ENCODE measurements around the gene KIF7. TPM values are rescaled to one million over a fixed set of nuclear protein-coding genes. Genes with fewer than 3 reads are reported as not detected.

The KIF7 gene
- total and polyA plus RNA-seq, 8 donors: 2.4 to 16.7 (median 13.2) TPM

GRCh38 chr15:89685995-89686394 lies 30.7 kb upstream of the KIF7 start:
- no peak overlapping the region for H3K27ac ChIP-seq
- no peak for ATAC-seq
- intact Hi-C loops (cut with DNase I): no loop called here
- H3K4me1 ChIP-seq: peaks cover 0 to 7% of the 10 kb centered on the region in 2 donors
- no peak for DNase-seq
- H3K36me3 ChIP-seq: no peaks in the 10 kb centered on the region
- TF ChIP-seq CTCF (IDR thresholded peaks at IDR 0.05): no peak
- no peak overlapping the region for H3K4me3 ChIP-seq
- H3K27me3 ChIP-seq: no peaks in the 10 kb centered on the region
- no peaks in the 10 kb centered on the region for H3K9me3 ChIP-seq

- ATAC-seq (no peak), DNase-seq (no peak)
- intact Hi-C loops (cut with DNase I): no loop called here
- Histone ChIP-seq H3K4me1 (peaks cover 6 to 8% of the 10 kb centered on the region in 2 donors), H3K36me3 (no peaks in the 10 kb centered on the region), H3K9me3 (no peaks in the 10 kb centered on the region), H3K27me3 (no peaks in the 10 kb centered on the region), H3K4me3 (no peak overlapping the region), H3K27ac (peak overlapping the region; percentile 44 to 51)
- no peak for TF ChIP-seq CTCF (IDR thresholded peaks at IDR 0.05)
Measured at GRCh38 chr15:89681146-89681545, 25.9 kb upstream of the KIF7 start.

GRCh38 chr15:89680282-89680873 lies 25.1 kb upstream of the KIF7 start:
- intact Hi-C loops (cut with DNase I): no loop called here
- Histone ChIP-seq H3K36me3 (no peaks in the 10 kb centered on the region), H3K27ac (peak overlapping the region; percentile 44 to 51), H3K27me3 (no peaks in the 10 kb centered on the region), H3K9me3 (no peaks in the 10 kb centered on the region), H3K4me1 (peaks cover 6 to 8% of the 10 kb centered on the region in 2 donors), H3K4me3 (no peak overlapping the region)
- ATAC-seq (peak; percentile 97), DNase-seq (peak in 3 of 4 donors; percentile 37 to 74 (median 55))
- no peak for TF ChIP-seq CTCF (IDR thresholded peaks at IDR 0.05)

GRCh38 chr15:89679212-89679611 lies 23.9 kb upstream of the KIF7 start, which contains the start of gene PLIN1:
PLIN1 (minus strand) TSS chr15:89679367; CDS start chr15:89677489, 1,878 bp downstream.
- DNase-seq (no peak), ATAC-seq (no peak)
- Histone ChIP-seq H3K4me1 (peaks cover 6 to 8% of the 10 kb centered on the region in 2 donors), H3K27ac (peak within 1 kb of the TSS; percentile 28 to 44), H3K9me3 (no peaks in the 10 kb centered on the region), H3K27me3 (no peaks in the 10 kb centered on the region), H3K4me3 (no peak within 1 kb of the TSS), H3K36me3 (no peaks in the 10 kb centered on the region)
- intact Hi-C loops (cut with DNase I): no loop called here
- TF ChIP-seq CTCF (IDR thresholded peaks at IDR 0.05): no peak

GRCh38 chr15:89677381-89677780 lies 22.1 kb upstream of the KIF7 start:
- no peak for TF ChIP-seq CTCF (IDR thresholded peaks at IDR 0.05)
- H3K27me3 ChIP-seq: no peaks in the 10 kb centered on the region
- H3K27ac ChIP-seq: no peak overlapping the region
- H3K4me1 ChIP-seq: peaks cover 6 to 8% of the 10 kb centered on the region in 2 donors
- DNase-seq: no peak
- H3K9me3 ChIP-seq: no peaks in the 10 kb centered on the region
- H3K36me3 ChIP-seq: no peaks in the 10 kb centered on the region
- intact Hi-C loops (cut with DNase I): no loop called here
- no peak for ATAC-seq
- H3K4me3 ChIP-seq: no peak overlapping the region
